Fibroblast of lung (primary cell): Measurements from ENCODE around the gene C7. TPM values are rescaled to one million over a fixed set of nuclear protein-coding genes. Genes with fewer than 3 reads are reported as not detected.
A peak's percentile ranks its signal among the peaks of the same experiment; 100 is the strongest.
"Not testable (repeated sequence)": the region's sequence is repeated elsewhere in the genome, so short reads cannot be mapped to it uniquely, and the experiment has no call there.

Experiments
- DNase-seq, 2 donors: peaks; one replicate each; pipeline versions ENCODE4 v3.0.0 to v3.0.0-alpha.2; 2010; ENCODE audit warnings: low read depth in 2 of 2
- H2AFZ ChIP-seq: 2 replicates; pipeline ENCODE4 v1.5.1; 2012; ENCODE audit warnings: low read length, control low read depth, inconsistent platforms
- H3K27ac ChIP-seq: 2 replicates; pipeline ENCODE4 v1.5.1; 2011; ENCODE audit warnings: low read length, control low read depth; ENCODE audit not compliant: insufficient read depth
- H3K27me3 ChIP-seq: 2 replicates; pipeline ENCODE4 v1.5.1; 2011; ENCODE audit warnings: mild to moderate bottlenecking, low read length; ENCODE audit not compliant: control insufficient read depth, insufficient read depth
- H3K36me3 ChIP-seq: 2 replicates; pipeline ENCODE4 v1.5.1; 2011; ENCODE audit warnings: low read length; ENCODE audit not compliant: control insufficient read depth, insufficient read depth
- H3K4me1 ChIP-seq: 2 replicates; pipeline ENCODE4 v1.5.1; 2011; ENCODE audit warnings: low read length; ENCODE audit not compliant: control insufficient read depth, insufficient read depth; ENCODE audit errors: extremely low read depth
- H3K4me2 ChIP-seq: 2 replicates; pipeline ENCODE4 v1.5.1; 2011; ENCODE audit warnings: low read length, control low read depth; ENCODE audit not compliant: insufficient read depth; ENCODE audit errors: extremely low read depth
- H3K4me3 ChIP-seq, 4 experiments: fragments of 200-600 bp in 1 of 4; sonication (generic) in 1 of 4; replicated peaks in 1 of 4; 2 replicates each; pipeline ENCODE4 v1.5.1; 2011 to 2016; ENCODE audit warnings: low read length in 4 of 4, low read depth in 3 of 4, mild to moderate bottlenecking in 3 of 4, control low read depth in 2 of 4, inconsistent platforms in 1 of 4, mixed read lengths in 1 of 4; ENCODE audit not compliant: insufficient read depth in 1 of 4; ENCODE audit errors: control extremely low read depth in 1 of 4
- H3K79me2 ChIP-seq: 2 replicates; pipeline ENCODE4 v1.5.1; 2012; ENCODE audit warnings: mild to moderate bottlenecking, low read length, inconsistent platforms; ENCODE audit not compliant: control insufficient read depth, insufficient read depth
- H3K9ac ChIP-seq: 2 replicates; pipeline ENCODE4 v1.5.1; 2011; ENCODE audit warnings: mild to moderate bottlenecking, low read length, control low read depth; ENCODE audit not compliant: insufficient read depth
- H3K9me3 ChIP-seq: 2 replicates; pipeline ENCODE4 v1.5.1; 2012; ENCODE audit warnings: low read depth, low read length; ENCODE audit not compliant: control insufficient read depth, insufficient read depth
- H4K20me1 ChIP-seq: 2 replicates; pipeline ENCODE4 v1.5.1; 2011; ENCODE audit warnings: low read length; ENCODE audit not compliant: control insufficient read depth, insufficient read depth; ENCODE audit errors: extremely low read depth
- CTCF ChIP-seq, 2 donors: IDR thresholded peaks in 1 of 2; conservative IDR thresholded peaks in 1 of 2; 1 replicate in 1 of 2; 2 replicates in 1 of 2; pipeline ENCODE4 v1.5.1; 2011 to 2012; ENCODE audit warnings: low read length in 2 of 2, control low read depth in 1 of 2, inconsistent platforms in 1 of 2, low read depth in 1 of 2, mild to moderate bottlenecking in 1 of 2
- EZH2 ChIP-seq: IDR thresholded peaks from 2 replicates; pipeline ENCODE4 v1.5.1; 2012; ENCODE audit warnings: low read length, control low read depth, mild to moderate bottlenecking; ENCODE audit errors: missing control alignments
- polyA minus RNA-seq: library from RNA; depleted of rRNA, polyadenylated mRNA; stranded (reverse); fragments of >200 nt; gene quantifications from 2 replicates; pipeline ENCODE4 v1.2.3, GENCODE V29; 2011; ENCODE audit warnings: low replicate concordance
- polyA plus RNA-seq, 2 donors: library from polyadenylated mRNA; depleted of rRNA in 1 of 2; stranded (reverse) in 1 of 2; unstranded in 1 of 2; fragments of >200 nt; gene quantifications; 2 replicates each; pipeline ENCODE4 v1.2.1, GENCODE V29; 2011 to 2012; ENCODE audit warnings: missing spikeins in 1 of 2
- total RNA-seq: library from RNA; depleted of rRNA; stranded (reverse); fragments of >200 nt; gene quantifications from 2 replicates; pipeline ENCODE4 v1.2.1, GENCODE V29; 2014

Gene C7
- total RNA-seq (under 0.01 and 11.6 TPM in 2 replicates), polyA plus RNA-seq (0.36 and 1.5 TPM in 2 replicates), polyA minus RNA-seq (3.9 TPM in 1 of 2 replicates, not detected in the other)
- 0.31 and 0.71 TPM in 2 replicates for polyA plus RNA-seq (2012)

- no peaks in the 10 kb centered on the region for H3K9me3 ChIP-seq
- no peak within 1 kb of the TSS for H3K9ac ChIP-seq
- H3K4me2 ChIP-seq: no peak within 1 kb of the TSS
- peak within 1 kb of the TSS in 1 of 4 experiments; percentile 66 for H3K4me3 ChIP-seq
- H3K36me3 ChIP-seq: no peaks in the 10 kb centered on the region
- no peak within 1 kb of the TSS for H2AFZ ChIP-seq
- H3K27ac ChIP-seq: no peak within 1 kb of the TSS
- TF ChIP-seq CTCF (conservative IDR thresholded peaks at IDR 0.05 in 1 of 2, IDR thresholded peaks at IDR 0.05 in 1 of 2; ENCODE audit: low read depth in 1 of 2, low read length in 2 of 2): no peak
- TF ChIP-seq EZH2: no peak
- no peaks in the 10 kb centered on the region for H3K27me3 ChIP-seq
- no peaks in the 10 kb centered on the region for H3K4me1 ChIP-seq
- DNase-seq: peak in 1 of 2 donors; percentile 91
- H3K79me2 ChIP-seq: no peaks in the 10 kb centered on the region
- no peaks in the 10 kb centered on the region for H4K20me1 ChIP-seq
These were observed at the start of gene C7 for GRCh38 chr5:40909264-40909663. TSS of gene C7 (plus strand) at chr5:40909497. CDS start at chr5:40909611, 114 bp downstream.

- H3K4me1 ChIP-seq: no peaks in the 10 kb centered on the region
- no peak overlapping the region for H3K9ac ChIP-seq
- no peaks in the 10 kb centered on the region for H3K36me3 ChIP-seq
- no peaks in the 10 kb centered on the region for H4K20me1 ChIP-seq
- no peak overlapping the region for H3K4me3 ChIP-seq
- no peaks in the 10 kb centered on the region for H3K27me3 ChIP-seq
- H2AFZ ChIP-seq: no peak overlapping the region
- no peaks in the 10 kb centered on the region for H3K9me3 ChIP-seq
- TF ChIP-seq CTCF (conservative IDR thresholded peaks at IDR 0.05 in 1 of 2, IDR thresholded peaks at IDR 0.05 in 1 of 2; ENCODE audit: low read depth in 1 of 2, low read length in 2 of 2) (no peak), EZH2 (no peak)
- no peak overlapping the region for H3K4me2 ChIP-seq
- DNase-seq: no peak
- no peaks in the 10 kb centered on the region for H3K79me2 ChIP-seq
- H3K27ac ChIP-seq: no peak overlapping the region
These were observed 48.6 kb upstream of the C7 start for GRCh38 chr5:40860711-40861110.

GRCh38 chr5:40865004-40865403 lies 44.3 kb upstream of the C7 start:
- H3K4me3 ChIP-seq, H3K9ac ChIP-seq: not testable (repeated sequence)

More at GRCh38 chr5:40865004-40865403, 44.3 kb upstream of the C7 start:
- not testable (repeated sequence) for DNase-seq, H3K27me3 ChIP-seq, H4K20me1 ChIP-seq, H2AFZ ChIP-seq, H3K4me2 ChIP-seq, H3K79me2 ChIP-seq, H3K4me1 ChIP-seq, H3K9me3 ChIP-seq, H3K27ac ChIP-seq, H3K36me3 ChIP-seq
